HEK293T (cell line): ENCODE data around the gene USP4.

Source experiments
- BHLHE40 ChIP-seq: fragments of 450-650 bp; IDR thresholded peaks from 2 replicates; pipeline ENCODE4 v1.6.1; 2016; ENCODE audit warnings: mild to moderate bottlenecking, moderate library complexity, borderline replicate concordance
- FOXK2 ChIP-seq: fragments of 450-650 bp; IDR thresholded peaks from 2 replicates; pipeline ENCODE4 v1.6.1; 2016; ENCODE audit warnings: mild to moderate bottlenecking
- FOXM1 ChIP-seq: fragments of 450-650 bp; IDR thresholded peaks from 2 replicates; pipeline ENCODE4 v1.6.1; 2017; ENCODE audit warnings: mild to moderate bottlenecking, borderline replicate concordance
- SP1 ChIP-seq: fragments of 450-650 bp; IDR thresholded peaks from 2 replicates; pipeline ENCODE4 v1.6.1; 2017
- SUZ12 ChIP-seq: fragments of 450-650 bp; IDR thresholded peaks from 2 replicates; pipeline ENCODE4 v1.6.1; 2016; ENCODE audit warnings: mild to moderate bottlenecking

- TF ChIP-seq SP1 = no peak
- no peak for TF ChIP-seq BHLHE40
- TF ChIP-seq FOXM1 = no peak
- TF ChIP-seq FOXK2 = no peak
- no peak for TF ChIP-seq SUZ12
These were observed 46.4 kb upstream of the USP4 start for GRCh38 chr3:49386056-49386756.
